GM19023 (cell line): ENCODE measurements around the gene FOXP1.

ENCODE experiments used
- ATAC-seq: cut with Tn5 transposase; IDR thresholded peaks from one replicate; pipeline ENCODE4 v1.9.1; 2021; ENCODE audit warnings: mild to moderate bottlenecking, moderate library complexity; ENCODE audit not compliant: unreplicated experiment

Gene FOXP1

GRCh38 chr3:71488882-71489281 lies 94.6 kb downstream of the FOXP1 start:
- no peak for ATAC-seq

DNA sequence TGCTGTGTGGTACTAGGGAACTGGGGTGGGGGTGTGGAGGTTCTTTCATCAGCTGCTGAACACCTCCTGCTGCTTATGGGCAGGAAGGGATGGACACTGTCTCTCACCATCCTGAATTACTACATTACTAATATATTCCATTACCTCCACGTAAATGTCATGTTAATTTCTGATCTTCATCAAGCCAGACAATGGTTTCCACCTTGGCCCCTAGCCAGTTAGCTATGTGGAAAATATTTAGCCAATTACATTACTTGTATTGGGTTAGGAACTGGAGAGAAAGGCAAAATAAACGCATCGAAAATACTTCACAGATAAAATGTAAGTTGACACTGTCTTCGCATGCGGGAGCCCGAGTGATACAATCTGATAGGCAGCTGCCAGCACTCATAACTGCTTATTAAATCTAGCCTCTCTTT lies 95.1 kb downstream of the FOXP1 start:
- ATAC-seq, result no peak

DNA sequence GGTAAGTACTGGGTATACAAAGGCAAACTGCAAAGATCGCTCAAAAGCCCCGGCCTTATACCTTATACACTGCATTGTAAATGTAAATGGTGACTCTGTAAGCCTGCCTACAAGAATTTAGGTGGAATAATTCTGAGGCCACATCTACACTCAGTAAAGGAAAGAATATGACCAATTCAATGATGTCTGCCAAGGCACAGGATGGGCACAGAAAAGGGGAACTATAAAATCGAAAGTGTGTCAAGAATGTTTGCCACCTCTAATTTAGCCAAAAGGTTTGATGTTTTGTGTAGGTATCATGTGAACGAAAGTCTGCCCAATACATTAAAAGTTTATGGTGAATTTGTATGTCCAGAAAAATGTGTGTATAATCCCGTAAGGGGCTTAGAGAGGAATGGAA lies 96.1 kb downstream of the FOXP1 start:
- ATAC-seq, result no peak

DNA sequence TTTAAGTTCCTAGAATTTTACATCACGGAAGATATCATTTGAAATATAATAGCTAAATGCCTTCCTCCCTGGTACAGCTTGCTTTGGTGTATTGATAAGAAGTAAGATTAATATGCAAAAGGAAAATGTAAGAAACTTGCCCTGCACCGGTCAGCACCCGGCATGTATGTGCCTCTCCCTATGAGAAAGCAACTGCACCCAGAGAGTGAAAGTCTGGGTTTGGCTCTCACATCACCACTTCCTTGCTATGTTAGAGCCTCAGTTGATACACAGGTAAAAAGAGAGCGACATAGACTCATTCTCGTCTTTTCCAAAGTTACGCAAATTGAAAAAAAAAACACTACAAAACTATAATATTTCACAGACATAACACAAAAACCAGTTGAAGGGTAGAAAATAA lies 96.7 kb downstream of the FOXP1 start:
- ATAC-seq, result no peak

DNA sequence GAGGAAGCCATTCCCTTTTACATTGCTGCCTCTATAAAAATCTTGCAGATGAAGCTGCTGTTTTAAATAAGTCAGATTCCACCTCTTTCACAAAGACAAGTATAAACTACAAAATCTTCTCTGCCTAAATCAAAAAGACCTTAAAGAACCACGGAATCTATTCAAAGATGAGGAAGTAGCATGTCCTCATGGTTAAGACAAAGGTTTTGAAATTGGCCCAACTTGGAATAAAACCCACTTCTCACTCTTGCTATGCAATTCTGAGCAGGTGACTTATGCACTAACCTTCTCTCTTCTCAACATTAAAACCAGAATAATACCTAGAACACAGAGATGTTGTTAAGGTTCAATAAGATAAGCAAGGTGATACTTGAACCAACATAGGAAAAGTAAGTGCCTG lies 97.6 kb downstream of the FOXP1 start:
- ATAC-seq, result no peak

DNA sequence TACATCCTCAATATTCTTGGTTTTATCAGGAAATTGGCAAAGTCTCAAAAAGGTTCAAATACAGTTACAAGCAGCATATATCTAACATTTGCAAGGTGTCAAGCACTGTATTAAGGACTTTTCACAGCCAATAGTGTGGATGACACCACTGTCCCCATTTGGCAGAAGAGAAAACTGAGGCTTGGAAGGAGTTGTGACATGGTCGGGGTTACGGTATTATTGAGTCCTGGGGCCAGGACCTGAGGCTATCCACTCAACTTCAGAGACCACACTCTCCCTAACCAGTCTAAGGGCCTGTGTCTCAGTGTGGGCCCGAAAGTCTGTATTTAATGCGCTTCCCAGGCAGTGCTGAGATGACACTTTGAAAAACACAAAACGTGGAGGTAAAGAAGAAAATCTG lies 99.1 kb downstream of the FOXP1 start:
- ATAC-seq, result no peak

DNA sequence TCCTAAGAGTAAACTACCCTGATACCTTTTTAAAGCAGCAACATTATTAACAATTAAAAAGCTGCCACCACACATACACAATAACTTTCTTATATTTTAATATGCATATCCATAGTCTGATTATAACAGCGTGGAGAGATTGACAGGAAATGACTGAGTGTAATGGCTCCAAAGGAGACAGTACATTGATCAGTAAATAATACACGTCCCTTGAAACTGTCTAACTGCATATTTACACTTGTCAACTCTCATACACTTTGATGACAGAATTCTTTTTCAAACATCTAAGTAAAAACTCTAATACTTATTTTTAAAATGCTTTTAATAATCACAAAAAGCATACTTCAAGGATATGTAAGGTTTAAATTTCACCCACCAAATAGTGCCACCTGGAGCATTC lies 99.5 kb downstream of the FOXP1 start:
- ATAC-seq, result no peak

- ATAC-seq, result no peak
Observed at GRCh38 chr3:71482771-71483170, 100.8 kb downstream of the FOXP1 start.

DNA sequence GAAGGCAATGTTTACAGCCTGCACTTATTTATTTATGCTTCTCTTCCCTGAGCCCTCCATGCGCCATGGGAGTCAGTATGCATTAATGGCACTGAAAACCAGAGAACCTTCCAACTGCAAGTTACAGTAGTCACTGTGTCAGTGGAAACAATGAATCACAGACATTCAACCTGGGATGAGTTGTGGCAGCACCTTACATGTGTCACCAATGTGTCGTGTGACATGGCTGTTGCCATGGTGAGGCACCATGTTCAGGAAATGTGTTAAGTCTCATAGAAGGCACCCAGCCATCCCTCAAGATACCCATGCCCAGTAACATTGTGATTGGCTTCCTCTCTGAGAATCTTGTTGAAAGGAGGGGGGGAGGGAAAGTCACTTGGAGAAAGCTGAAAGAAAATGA lies 105.0 kb downstream of the FOXP1 start:
- ATAC-seq, result no peak

GRCh38 chr3:71476950-71477349 lies 106.6 kb downstream of the FOXP1 start:
- no peak for ATAC-seq

DNA sequence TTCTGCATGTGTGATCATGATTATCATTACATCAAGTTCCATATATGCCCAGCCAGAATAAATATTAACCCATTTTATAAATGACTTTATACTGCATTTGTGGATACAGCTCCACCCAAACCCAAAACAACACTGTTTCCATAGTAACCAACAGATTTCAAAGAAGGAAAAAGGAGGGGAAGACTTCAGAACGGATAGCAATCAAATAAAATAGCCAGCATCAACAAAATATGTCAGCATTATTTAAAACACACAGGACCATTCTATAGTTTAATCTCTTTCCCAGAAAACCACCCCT lies 114.4 kb downstream of the FOXP1 start:
- no peak for ATAC-seq

GRCh38 chr3:71468311-71469137 lies 115.0 kb downstream of the FOXP1 start:
- ATAC-seq, result no peak

- ATAC-seq, result no peak
Observed at GRCh38 chr3:71466483-71466882, 117.0 kb downstream of the FOXP1 start.

GRCh38 chr3:71465371-71466036 lies 118.0 kb downstream of the FOXP1 start:
- ATAC-seq, result no peak

DNA sequence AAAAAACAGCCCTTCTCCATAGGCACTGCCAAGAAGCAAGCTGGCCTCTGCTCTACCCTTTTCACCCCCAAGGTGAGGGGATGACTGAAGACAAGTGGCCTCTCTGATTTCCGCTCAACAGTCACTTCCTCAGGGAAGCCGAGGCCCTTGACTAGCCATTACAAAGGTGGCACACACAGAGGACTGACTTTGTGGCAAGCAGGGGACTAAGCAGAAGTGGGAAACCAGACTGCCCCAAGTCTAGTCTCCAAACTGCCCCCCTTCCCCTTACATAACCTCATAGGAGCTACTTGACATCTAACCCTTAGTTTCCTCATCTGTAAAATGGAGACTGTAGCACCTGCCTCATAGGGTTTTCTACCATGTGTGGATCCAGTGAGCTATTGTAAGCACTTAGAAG lies 118.9 kb downstream of the FOXP1 start:
- no peak for ATAC-seq

GRCh38 chr3:71463617-71464016 lies 119.9 kb downstream of the FOXP1 start:
- ATAC-seq, result no peak

- no peak for ATAC-seq
Observed at GRCh38 chr3:71462586-71462985, 120.9 kb downstream of the FOXP1 start.

DNA sequence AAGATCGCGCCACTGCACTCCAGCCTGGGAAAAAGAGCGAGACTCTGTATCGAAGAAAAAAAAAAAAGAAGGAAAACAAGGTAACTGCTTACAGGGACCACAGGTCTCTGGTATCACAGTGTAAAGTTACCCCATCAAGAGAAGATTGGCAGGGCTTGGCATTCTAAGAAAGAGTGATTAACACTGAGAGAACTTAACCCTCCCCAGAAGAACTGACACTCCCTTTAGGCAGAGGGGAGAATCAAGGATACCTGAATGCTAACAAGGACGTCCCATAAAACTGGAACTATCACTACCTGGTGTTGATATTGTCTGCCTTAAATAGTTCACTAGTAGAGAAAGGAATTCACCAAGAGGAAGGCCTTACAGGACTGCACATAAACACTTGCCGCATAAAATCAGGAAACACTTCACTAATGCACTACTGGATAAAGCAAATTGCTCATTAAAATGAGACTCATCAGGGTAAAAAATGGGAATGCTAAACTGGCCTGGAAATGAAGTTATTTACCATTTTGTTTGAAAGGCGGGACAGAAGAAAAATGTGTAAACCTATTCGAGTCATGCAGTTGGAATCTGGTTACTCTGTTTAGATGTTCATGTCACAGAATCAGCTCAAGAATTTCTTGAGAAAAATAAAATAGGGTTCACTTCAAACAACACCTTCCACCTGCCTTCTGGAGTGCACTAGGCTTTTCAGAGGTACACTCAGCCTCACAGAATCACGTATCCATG lies 121.6 kb downstream of the FOXP1 start:
- ATAC-seq, result no peak

DNA sequence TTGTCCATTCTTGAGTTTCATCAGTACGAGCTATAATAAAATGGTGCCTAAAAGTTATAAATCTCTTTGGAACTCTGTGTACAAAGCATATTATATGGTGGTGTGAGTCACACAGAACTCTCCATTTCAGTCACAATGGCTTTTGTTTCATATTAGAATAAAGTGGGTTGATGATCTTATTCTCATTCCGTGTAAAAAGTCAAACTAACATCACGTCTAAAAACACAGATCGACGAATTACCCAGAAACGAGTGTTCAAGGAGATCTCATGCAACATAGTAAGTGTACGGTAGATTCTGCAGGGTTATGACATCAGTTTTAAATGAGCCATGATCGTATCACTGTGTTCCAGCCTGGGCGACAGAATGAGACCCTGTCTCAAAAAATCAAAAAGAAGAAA lies 122.4 kb downstream of the FOXP1 start:
- ATAC-seq, result no peak

DNA sequence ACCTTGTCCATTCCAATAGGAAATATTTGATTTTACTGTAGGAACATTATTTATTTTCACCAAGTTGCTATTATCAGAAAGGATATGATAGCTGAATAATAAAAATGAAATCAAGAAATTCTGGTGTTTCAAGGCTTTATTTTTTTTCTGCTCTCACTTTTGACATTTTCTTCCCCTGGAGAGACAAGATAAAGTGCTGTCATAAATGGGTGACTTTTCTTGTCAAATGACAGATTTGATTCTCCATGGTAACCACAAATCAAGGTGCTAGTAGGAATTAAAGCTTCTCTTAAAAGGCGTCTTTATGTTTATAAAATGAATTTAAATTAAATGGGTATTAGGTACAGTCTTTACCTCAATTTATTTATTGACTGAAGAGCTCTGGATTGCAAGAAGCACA lies 124.6 kb downstream of the FOXP1 start:
- no peak for ATAC-seq

GRCh38 chr3:71456826-71457225 lies 126.7 kb downstream of the FOXP1 start:
- ATAC-seq, result no peak

DNA sequence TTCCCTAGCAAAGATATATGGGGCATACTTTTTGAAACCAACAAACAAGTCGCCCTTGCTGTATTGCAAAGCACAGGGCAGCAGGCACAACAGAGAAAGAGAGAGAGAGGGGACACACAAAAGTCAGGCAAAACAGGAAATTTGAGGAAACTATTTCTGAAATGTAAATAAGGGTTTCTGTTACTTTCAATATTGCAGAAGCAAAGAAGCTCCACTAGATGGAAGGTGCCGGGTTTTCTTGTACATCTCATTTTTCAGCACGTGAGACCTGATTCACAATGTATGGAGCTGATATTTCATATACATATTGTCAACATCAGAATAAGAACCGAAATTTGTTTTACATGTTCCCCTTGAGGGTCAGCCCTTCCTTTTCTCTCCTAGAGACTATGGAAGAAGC lies 127.4 kb downstream of the FOXP1 start:
- no peak for ATAC-seq
